ENCODE data around the gene MTSS2. TPM values are rescaled to one million over a fixed set of nuclear protein-coding genes. Genes with fewer than 3 reads are reported as not detected.

The MTSS2 gene
- total RNA-seq, 4 donors from 2014 or later = 74.9 to 238 (median 130) TPM

DNA sequence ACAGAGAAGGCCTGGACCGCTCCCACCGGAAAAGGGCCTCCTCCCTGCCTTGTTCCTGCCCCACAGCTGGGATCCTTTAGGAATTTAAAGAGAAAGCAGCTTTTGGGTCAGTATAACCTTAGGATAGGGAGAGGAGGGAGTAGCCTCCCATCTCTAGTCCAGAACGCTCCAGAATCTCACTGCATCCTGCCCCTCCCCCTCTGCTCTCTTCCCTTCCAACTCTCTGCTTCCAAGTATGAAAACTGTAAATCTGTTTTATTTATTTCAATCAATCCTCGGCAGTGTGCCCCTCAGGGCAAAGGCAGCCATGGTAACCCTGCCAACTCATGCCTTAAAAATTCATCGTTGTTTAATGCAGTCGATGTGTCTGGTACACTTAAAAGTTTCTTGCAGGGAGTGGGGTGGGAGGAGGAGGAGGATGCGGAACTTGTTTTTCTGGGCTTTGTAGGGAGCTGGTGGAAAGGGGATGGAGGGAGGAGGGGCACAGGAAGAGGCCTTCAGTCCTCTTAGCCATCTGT, 21.2 kb upstream of the MTSS2 start:
- peak overlapping the region; percentile 91 to 99 (median 96) for H3K27ac ChIP-seq (replicated peaks in 1 of 4)
- intact Hi-C loops (cut with DNase I) = no loop called here
- H3K4me1 ChIP-seq = peaks cover 67 to 96% (median 94%) of the 10 kb centered on the region in 4 donors
- H3K36me3 ChIP-seq = no peaks in the 10 kb centered on the region
- peak overlapping the region in 1 of 4 donors; percentile 9 for H3K4me3 ChIP-seq
- no peaks in the 10 kb centered on the region for H3K9me3 ChIP-seq
- TF ChIP-seq POLR2AphosphoS5 (IDR thresholded peaks at IDR 0.05) (peak in 1 of 2 donors; percentile 60), EP300 (IDR thresholded peaks at IDR 0.05) (no peak), POLR2A (IDR thresholded peaks at IDR 0.05; ENCODE audit: low read depth) (no peak), CTCF (IDR thresholded peaks at IDR 0.05) (no peak)
- WGBS = 23% methylated on average over 7 of the region's 7 CpGs
- no peaks in the 10 kb centered on the region for H3K27me3 ChIP-seq
- no peak for DNase-seq (ENCODE audit: extremely low spot score)

DNA sequence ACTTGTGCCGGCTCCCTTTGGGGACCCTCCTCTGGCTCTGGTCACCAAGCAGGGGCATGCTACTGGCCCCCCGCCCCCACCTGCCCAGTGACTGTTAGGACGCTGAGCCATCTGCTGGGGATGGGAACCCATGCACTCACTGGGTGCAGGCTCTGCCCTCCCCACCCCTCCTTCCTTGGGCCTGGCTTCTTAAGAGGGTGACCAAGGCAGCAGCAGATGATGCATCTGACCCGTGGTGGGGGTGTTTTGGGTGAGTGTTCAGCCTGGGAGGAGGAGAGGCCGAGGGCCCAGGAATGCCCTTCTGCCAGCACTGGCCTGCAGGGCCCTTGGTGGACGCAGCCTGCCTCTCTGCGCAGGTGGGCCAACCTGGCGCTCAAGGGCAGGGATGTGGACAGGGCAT, 19.2 kb upstream of the MTSS2 start:
- H3K27ac ChIP-seq (replicated peaks in 1 of 4) = peak overlapping the region; percentile 91 to 99 (median 96)
- 87% methylated on average over 5 of the region's 8 CpGs for WGBS

DNA sequence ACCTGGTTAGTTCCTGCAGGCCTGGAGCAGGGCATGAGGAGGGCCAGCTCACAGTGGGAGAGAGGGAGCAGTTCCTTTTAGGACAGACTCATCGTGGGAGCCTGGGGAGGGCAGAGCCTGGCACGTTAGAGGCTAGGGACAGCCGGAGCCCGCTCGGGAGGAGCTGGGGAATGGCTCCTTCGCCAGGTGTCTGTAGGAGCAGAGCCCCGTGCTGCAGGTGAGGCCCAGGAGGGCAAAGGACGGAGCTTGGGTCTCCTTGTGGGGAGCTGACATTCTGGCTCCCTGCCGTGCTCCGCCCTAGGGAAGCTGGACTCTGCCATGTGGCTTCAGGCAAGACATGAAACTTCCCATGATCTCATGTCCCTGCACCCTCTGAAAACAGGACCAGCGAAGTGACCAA, 18.7 kb upstream of the MTSS2 start:
- no CpG with 5 or more reads among the region's 11 CpGs for WGBS
- Histone ChIP-seq H3K9me3 (no peaks in the 10 kb centered on the region), H3K4me3 (no peak overlapping the region), H3K27ac (replicated peaks in 1 of 4) (peak overlapping the region; percentile 91 to 99 (median 96)), H3K4me1 (peaks cover 82 to 100% (median 99%) of the 10 kb centered on the region in 4 donors), H3K27me3 (no peaks in the 10 kb centered on the region), H3K36me3 (no peaks in the 10 kb centered on the region)
- DNase-seq (ENCODE audit: extremely low spot score) = no peak
- no peak for TF ChIP-seq CTCF (IDR thresholded peaks at IDR 0.05)
- TF ChIP-seq POLR2AphosphoS5 (IDR thresholded peaks at IDR 0.05) = no peak
- TF ChIP-seq EP300 (IDR thresholded peaks at IDR 0.05) = no peak
- TF ChIP-seq POLR2A (IDR thresholded peaks at IDR 0.05; ENCODE audit: low read depth) = no peak
- intact Hi-C loops (cut with DNase I) = no loop called here

More for the DNA sequence above, 19.2 kb upstream of the MTSS2 start:
- H3K9me3 ChIP-seq = no peaks in the 10 kb centered on the region
- peaks cover 85 to 100% (median 99%) of the 10 kb centered on the region in 4 donors for H3K4me1 ChIP-seq
- DNase-seq (ENCODE audit: extremely low spot score) = no peak
- intact Hi-C loops (cut with DNase I) = no loop called here
- TF ChIP-seq CTCF (IDR thresholded peaks at IDR 0.05) = no peak
- TF ChIP-seq POLR2AphosphoS5 (IDR thresholded peaks at IDR 0.05) = no peak
- TF ChIP-seq POLR2A (IDR thresholded peaks at IDR 0.05; ENCODE audit: low read depth) = no peak
- TF ChIP-seq EP300 (IDR thresholded peaks at IDR 0.05) = no peak
- no peaks in the 10 kb centered on the region for H3K36me3 ChIP-seq
- H3K27me3 ChIP-seq = no peaks in the 10 kb centered on the region
- H3K4me3 ChIP-seq = no peak overlapping the region

- peaks cover 80 to 96% (median 95%) of the 10 kb centered on the region in 4 donors for H3K4me1 ChIP-seq
- intact Hi-C loops (cut with DNase I) = no loop called here
- peak overlapping the region; percentile 91 to 99 (median 96) for H3K27ac ChIP-seq (replicated peaks in 1 of 4)
- no peak overlapping the region for H3K4me3 ChIP-seq
- no peaks in the 10 kb centered on the region for H3K36me3 ChIP-seq
- no peak for DNase-seq (ENCODE audit: extremely low spot score)
- no peaks in the 10 kb centered on the region for H3K27me3 ChIP-seq
- TF ChIP-seq CTCF (IDR thresholded peaks at IDR 0.05) = no peak
- no peak for TF ChIP-seq POLR2AphosphoS5 (IDR thresholded peaks at IDR 0.05)
- WGBS = 64% methylated on average over 4 of the region's 6 CpGs
- H3K9me3 ChIP-seq = no peaks in the 10 kb centered on the region
Observed at GRCh38 chr16:70703835-70704381, 18.1 kb upstream of the MTSS2 start.

All from esophagus muscularis mucosa (tissue), 4 donors.